Measurements from ENCODE around the gene PPM1E. TPM values are rescaled to one million over a fixed set of nuclear protein-coding genes. Genes with fewer than 3 reads are reported as not detected.

Gene PPM1E
- polyA plus RNA-seq (2011; rRNA removed) (0.25 and 0.26 TPM in 2 replicates), polyA plus RNA-seq (2017; fragmentation: RNase III; extraction: RNeasy Plus Mini Kit Qiagen cat#74134 plus additional on column Dnase treatment) (0.05 to 0.09 TPM (median 0.08 TPM) in 3 replicates), polyA minus RNA-seq (2011; rRNA and poly(A)+ RNA removed) (0.12 and 0.19 TPM in 2 replicates)
- polyA plus RNA-seq (2012; cell fraction: cytosol; rRNA removed), result 0.01 TPM in 2 replicates
- 0.01 TPM in 2 replicates for polyA plus RNA-seq (2012; cell fraction: nucleus; rRNA removed)

- ChIA-PET POLR2A (no interaction called here), CTCF (interaction anchor here (0.6 to 2.8 kb wide), 6 partner anchors 9 to 237 kb away, joined by 3 to 7 read pairs (median 3); no protein-coding TSS in a partner anchor)
- WGBS (ENCODE audit: missing lambda C conversion rate), result 4% methylated on average over 68 of the region's 71 CpGs
These were observed at the start of gene PPM1E for GRCh38 chr17:58755577-58756245. Gene PPM1E, plus strand, starts transcription at chr17:58755854.

More at GRCh38 chr17:58755577-58756245, at the start of gene PPM1E:
- Histone ChIP-seq H3K4me3 (peak within 1 kb of the TSS; percentile 66), H3K4me2 (peak within 1 kb of the TSS; percentile 88), H3K4me1 (peaks cover 6% of the 10 kb centered on the region; the same call in 2 of the 3 replicates), H3K27ac (peak within 1 kb of the TSS in 1 of 2 experiments; percentile 72; a peak in 4 of 6 replicates), H3K9me3 (no peaks in the 10 kb centered on the region)
- DNase-seq (ENCODE audit: low read depth in 1 of 2, low spot score in 1 of 2) (peak; percentile 56 to 79), ATAC-seq (peak; percentile 93), FAIRE-seq (no peak)
- TF ChIP-seq SREBF2 (IDR thresholded peaks at IDR 0.05), result no peak
- no peak for TF ChIP-seq TFCP2L1 (CRISPR knock-in tag; IDR thresholded peaks at IDR 0.05)
- no peak for TF ChIP-seq MYC (IDR thresholded peaks at IDR 0.05; ENCODE audit: borderline replicate concordance, low read length)
- TF ChIP-seq, protein P1, sequence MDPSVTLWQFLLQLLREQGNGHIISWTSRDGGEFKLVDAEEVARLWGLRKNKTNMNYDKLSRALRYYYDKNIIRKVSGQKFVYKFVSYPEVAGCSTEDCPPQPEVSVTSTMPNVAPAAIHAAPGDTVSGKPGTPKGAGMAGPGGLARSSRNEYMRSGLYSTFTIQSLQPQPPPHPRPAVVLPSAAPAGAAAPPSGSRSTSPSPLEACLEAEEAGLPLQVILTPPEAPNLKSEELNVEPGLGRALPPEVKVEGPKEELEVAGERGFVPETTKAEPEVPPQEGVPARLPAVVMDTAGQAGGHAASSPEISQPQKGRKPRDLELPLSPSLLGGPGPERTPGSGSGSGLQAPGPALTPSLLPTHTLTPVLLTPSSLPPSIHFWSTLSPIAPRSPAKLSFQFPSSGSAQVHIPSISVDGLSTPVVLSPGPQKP (IDR thresholded peaks at IDR 0.05; ENCODE audit: low read depth, low read length), result no peak
- TF ChIP-seq GATA3 (IDR thresholded peaks at IDR 0.05; ENCODE audit: borderline replicate concordance), result no peak
- TF ChIP-seq MAX (IDR thresholded peaks at IDR 0.05), result peak; percentile 29; the same call in 1 of the 2 replicates
- TF ChIP-seq ZC3H11A (IDR thresholded peaks at IDR 0.05), result no peak
- 0 out of 5 replicates have a peak, but pooled peaks of 1 of the 2 experiments have one; percentile 11 for TF ChIP-seq RAD21 (conservative IDR thresholded peaks at IDR 0.05 in 1 of 2, IDR thresholded peaks at IDR 0.05 in 1 of 2)
- TF ChIP-seq FOXS1 (CRISPR knock-in tag; IDR thresholded peaks at IDR 0.05), result 0 out of 2 replicates have a peak, but pooled peaks have one; percentile 31
- TF ChIP-seq, protein P2, sequence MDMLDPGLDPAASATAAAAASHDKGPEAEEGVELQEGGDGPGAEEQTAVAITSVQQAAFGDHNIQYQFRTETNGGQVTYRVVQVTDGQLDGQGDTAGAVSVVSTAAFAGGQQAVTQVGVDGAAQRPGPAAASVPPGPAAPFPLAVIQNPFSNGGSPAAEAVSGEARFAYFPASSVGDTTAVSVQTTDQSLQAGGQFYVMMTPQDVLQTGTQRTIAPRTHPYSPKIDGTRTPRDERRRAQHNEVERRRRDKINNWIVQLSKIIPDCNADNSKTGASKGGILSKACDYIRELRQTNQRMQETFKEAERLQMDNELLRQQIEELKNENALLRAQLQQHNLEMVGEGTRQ (IDR thresholded peaks at IDR 0.05), result no peak
- no peak for TF ChIP-seq EHF (CRISPR knock-in tag; IDR thresholded peaks at IDR 0.05)
- no peak for TF ChIP-seq CEBPB (IDR thresholded peaks at IDR 0.05)
- no peak for TF ChIP-seq FOSL2 (IDR thresholded peaks at IDR 0.05)
- no peak for TF ChIP-seq FOSL2 (CRISPR knock-in tag; IDR thresholded peaks at IDR 0.05)
- TF ChIP-seq E2F6 (IDR thresholded peaks at IDR 0.05; ENCODE audit: borderline replicate concordance, low read depth), result peak; percentile 74
- TF ChIP-seq MAZ (IDR thresholded peaks at IDR 0.05; ENCODE audit: borderline replicate concordance, low read depth, low read length), result no peak
- peak; percentile 84 for TF ChIP-seq RFX5 (IDR thresholded peaks at IDR 0.05)
- TF ChIP-seq CBX8 (IDR thresholded peaks at IDR 0.05), result no peak
- TF ChIP-seq REST (IDR thresholded peaks at IDR 0.05), result peak; percentile 89
- no peak for TF ChIP-seq EP300 (IDR thresholded peaks at IDR 0.05)

All from A549 (cell line).